Thyroid gland (tissue), 4 donors: ENCODE measurements around the gene HHIPL1.

Experiments used
- CTCF ChIP-seq, 6 experiments: fragments of 200-600 bp in 3 of 6; fragments of 450-650 bp in 3 of 6; sonication (generic) in 3 of 6; IDR thresholded peaks; one replicate each; pipeline ENCODE4 v1.5.1; 2016 to 2019; ENCODE audit warnings: antibody characterized with exemption in 6 of 6, mild to moderate bottlenecking in 2 of 6, inconsistent platforms in 1 of 6, moderate library complexity in 1 of 6
- POLR2A ChIP-seq, 2 donors: fragments of 450-650 bp; IDR thresholded peaks; one replicate each; pipeline ENCODE4 v1.6.1; 2017; ENCODE audit warnings: antibody characterized with exemption in 2 of 2, mild to moderate bottlenecking in 2 of 2, moderate library complexity in 1 of 2

GRCh38 chr14:99664937-99665273 is 20.0 kb downstream of the HHIPL1 start:
- TF ChIP-seq CTCF (IDR thresholded peaks at IDR 0.05) (no peak), POLR2A (IDR thresholded peaks at IDR 0.05) (no peak)
